Osteocyte (in vitro differentiated cells): Measurements from ENCODE around the gene OPCML. TPM values are rescaled to one million over a fixed set of nuclear protein-coding genes. Genes with fewer than 3 reads are reported as not detected.

ENCODE experiments used
- DNase-seq: peaks from one replicate; pipeline ENCODE4 v3.0.0; 2021; ENCODE audit warnings: mixed read lengths; ENCODE audit not compliant: unreplicated experiment; ENCODE audit errors: extremely low spot score
- H3K27ac Mint-ChIP-seq: one replicate; pipeline ENCODE4 v1.8.0; 2021; ENCODE audit warnings: mild to moderate bottlenecking, mixed read lengths; ENCODE audit not compliant: unreplicated experiment
- H3K27me3 Mint-ChIP-seq: one replicate; pipeline ENCODE4 v1.8.0; 2021; ENCODE audit warnings: mixed read lengths; ENCODE audit not compliant: unreplicated experiment
- H3K36me3 Mint-ChIP-seq: one replicate; pipeline ENCODE4 v1.8.0; 2021; ENCODE audit warnings: mixed read lengths; ENCODE audit not compliant: unreplicated experiment
- H3K4me1 Mint-ChIP-seq: one replicate; pipeline ENCODE4 v1.8.0; 2021; ENCODE audit warnings: mixed read lengths; ENCODE audit not compliant: unreplicated experiment
- H3K4me3 Mint-ChIP-seq: one replicate; pipeline ENCODE4 v1.8.0; 2021; ENCODE audit warnings: mild to moderate bottlenecking, moderate library complexity, mixed read lengths; ENCODE audit not compliant: unreplicated experiment
- H3K9me3 Mint-ChIP-seq: one replicate; pipeline ENCODE4 v1.8.0; 2021; ENCODE audit warnings: mixed read lengths; ENCODE audit not compliant: unreplicated experiment
- CTCF ChIP-seq: fragments of 200-600 bp; sonication (generic); IDR thresholded peaks from 2 replicates; pipeline ENCODE4 v1.5.0; 2021; ENCODE audit warnings: antibody characterized with exemption, mild to moderate bottlenecking, moderate library complexity
- total RNA-seq: library from RNA; stranded (reverse); gene quantifications from 2 replicates; pipeline ENCODE4 v1.2.1, GENCODE V29; 2021

OPCML gene
- total RNA-seq, 1 donor from 2014 or later = 0.11 TPM

- DNase-seq = no peak
- Mint-ChIP-seq H3K4me1 (no peaks in the 10 kb centered on the region), H3K27ac (no peak overlapping the region), H3K9me3 (no peaks in the 10 kb centered on the region), H3K4me3 (no peak overlapping the region), H3K27me3 (peaks cover 6% of the 10 kb centered on the region), H3K36me3 (no peaks in the 10 kb centered on the region)
- TF ChIP-seq CTCF = no peak
Measured at GRCh38 chr11:133019545-133020371, 512.5 kb downstream of the OPCML start.

- no peaks in the 10 kb centered on the region for H3K36me3 Mint-ChIP-seq
- no peak overlapping the region for H3K27ac Mint-ChIP-seq
- H3K9me3 Mint-ChIP-seq = no peaks in the 10 kb centered on the region
- no peaks in the 10 kb centered on the region for H3K4me1 Mint-ChIP-seq
- no peak overlapping the region for H3K4me3 Mint-ChIP-seq
- no peak for TF ChIP-seq CTCF
- no peak for DNase-seq
- peaks cover 3% of the 10 kb centered on the region for H3K27me3 Mint-ChIP-seq
Measured at GRCh38 chr11:133015457-133015856, 516.8 kb downstream of the OPCML start.

GRCh38 chr11:133014337-133014736, 518.0 kb downstream of the OPCML start:
- H3K27ac Mint-ChIP-seq = no peak overlapping the region
- no peak for TF ChIP-seq CTCF
- no peaks in the 10 kb centered on the region for H3K9me3 Mint-ChIP-seq
- no peak for DNase-seq
- H3K4me1 Mint-ChIP-seq = no peaks in the 10 kb centered on the region
- no peak overlapping the region for H3K4me3 Mint-ChIP-seq
- H3K36me3 Mint-ChIP-seq = no peaks in the 10 kb centered on the region
- H3K27me3 Mint-ChIP-seq = peaks cover 9% of the 10 kb centered on the region

GRCh38 chr11:133012803-133013202, 519.5 kb downstream of the OPCML start:
- Mint-ChIP-seq H3K36me3 (no peaks in the 10 kb centered on the region), H3K27me3 (peaks cover 16% of the 10 kb centered on the region), H3K4me1 (no peaks in the 10 kb centered on the region), H3K9me3 (no peaks in the 10 kb centered on the region), H3K4me3 (no peak overlapping the region), H3K27ac (no peak overlapping the region)
- no peak for TF ChIP-seq CTCF
- DNase-seq = no peak

- DNase-seq = no peak
- no peak for TF ChIP-seq CTCF
- Mint-ChIP-seq H3K27me3 (peaks cover 16% of the 10 kb centered on the region), H3K4me1 (no peaks in the 10 kb centered on the region), H3K27ac (no peak overlapping the region), H3K4me3 (no peak overlapping the region), H3K9me3 (no peaks in the 10 kb centered on the region), H3K36me3 (no peaks in the 10 kb centered on the region)
Measured at GRCh38 chr11:133011604-133012003, 520.7 kb downstream of the OPCML start.
